NCI-H2029 treated with DMSO at 0.1 percent for 48 hours (cell line): ENCODE measurements around the gene CRHR1.

Experiments used
- DNase-seq: peaks from one replicate; lab custom pipeline; 2025; lab: John Stamatoyannopoulos, UW

The CRHR1 gene

DNA sequence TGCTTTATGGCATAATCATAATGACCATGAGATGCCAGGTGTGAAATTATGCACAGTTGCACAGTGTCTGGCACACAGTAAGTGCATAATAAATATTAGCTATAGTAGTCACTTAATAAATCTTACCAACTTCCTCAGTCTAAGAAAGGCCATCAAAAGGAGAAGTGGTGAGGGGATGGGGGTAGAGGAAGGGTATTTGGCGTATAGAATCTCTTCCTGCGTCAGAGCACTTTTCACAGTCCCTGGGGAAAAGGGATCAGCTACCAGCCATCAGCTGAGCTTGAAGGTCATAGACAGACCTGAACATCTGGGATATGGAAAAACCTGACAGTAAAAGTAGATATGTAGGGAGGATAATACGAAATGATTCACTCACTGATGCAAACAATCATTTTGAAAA, 5.8 kb downstream of the CRHR1 start:
- DNase-seq: no peak

DNA sequence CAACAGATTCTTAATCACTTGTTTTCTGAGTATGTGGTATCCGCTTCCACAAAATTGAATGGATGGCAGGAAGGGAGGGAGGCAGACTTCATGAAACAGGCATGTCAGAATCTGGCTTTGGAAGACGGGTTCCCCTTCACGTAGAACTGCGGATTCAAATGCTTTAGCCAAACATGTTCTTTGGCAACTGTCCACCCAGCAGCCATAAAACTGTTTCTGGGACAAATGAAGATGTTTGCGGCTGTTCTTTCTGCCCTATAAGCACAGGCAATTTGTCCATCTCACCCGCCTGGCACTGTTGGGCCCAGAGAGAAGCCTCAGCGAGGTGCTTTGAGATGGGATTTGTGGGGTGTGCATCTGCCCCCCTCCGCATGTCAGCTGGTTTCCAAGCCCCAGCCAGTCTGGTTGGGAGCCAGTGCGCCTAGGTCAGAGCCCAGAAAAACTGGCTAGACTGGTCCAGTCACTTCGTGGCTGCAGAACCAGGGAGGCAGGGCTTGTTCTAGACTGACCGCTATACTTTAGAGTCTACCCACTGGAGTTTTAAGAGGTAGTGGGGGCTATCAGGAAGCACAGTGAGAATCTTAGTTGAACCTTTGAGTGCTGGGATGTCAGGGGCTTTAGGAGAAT, 6.3 kb downstream of the CRHR1 start:
- DNase-seq: no peak

DNA sequence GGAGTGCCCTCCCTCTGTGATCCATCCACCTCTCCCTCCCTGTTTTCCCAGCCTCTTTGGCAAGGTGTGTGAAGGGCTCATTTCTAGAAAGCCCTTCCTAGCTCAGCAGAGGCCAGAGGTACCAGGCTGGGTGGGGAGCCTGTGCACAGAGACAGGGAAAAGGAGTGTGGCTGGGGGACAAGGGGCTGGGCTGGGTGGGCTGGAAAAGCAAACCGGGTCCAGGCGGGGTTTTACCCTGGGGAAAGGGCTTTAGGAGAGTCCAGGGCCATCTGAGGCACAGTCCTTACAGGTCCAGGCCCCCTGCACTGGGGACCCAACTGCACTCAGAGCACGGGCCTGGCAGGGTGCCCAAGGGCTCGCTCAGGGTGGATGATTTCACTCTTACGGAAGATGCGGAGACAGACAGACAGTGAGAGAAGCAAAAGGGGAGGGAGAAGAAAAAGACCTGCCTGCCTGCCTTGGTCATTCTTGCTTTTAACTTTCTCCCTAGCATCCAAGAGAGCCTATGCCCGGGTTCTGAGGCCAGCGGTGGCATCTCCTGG, 7.0 kb downstream of the CRHR1 start:
- DNase-seq: no peak

DNA sequence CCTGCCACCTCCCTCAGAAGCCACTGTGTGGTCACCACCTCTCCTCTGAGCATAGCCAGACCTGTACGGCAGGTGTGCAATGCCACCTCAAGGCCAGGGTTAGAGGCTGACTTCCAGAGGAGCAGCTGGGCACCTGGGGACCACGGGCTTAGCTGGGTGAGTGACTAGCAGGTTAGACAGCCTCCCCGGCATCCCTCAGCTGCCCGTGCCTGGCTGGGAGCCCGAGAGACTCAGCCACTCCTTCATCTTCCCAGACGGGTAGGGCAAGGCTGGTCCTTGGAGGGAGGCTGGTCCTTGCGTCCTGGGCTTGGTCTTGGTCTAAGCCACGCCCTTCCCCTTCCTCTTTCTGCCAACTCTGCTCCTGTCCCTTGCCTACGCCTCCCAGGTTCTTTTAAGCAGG, 7.8 kb downstream of the CRHR1 start:
- no peak for DNase-seq

DNA sequence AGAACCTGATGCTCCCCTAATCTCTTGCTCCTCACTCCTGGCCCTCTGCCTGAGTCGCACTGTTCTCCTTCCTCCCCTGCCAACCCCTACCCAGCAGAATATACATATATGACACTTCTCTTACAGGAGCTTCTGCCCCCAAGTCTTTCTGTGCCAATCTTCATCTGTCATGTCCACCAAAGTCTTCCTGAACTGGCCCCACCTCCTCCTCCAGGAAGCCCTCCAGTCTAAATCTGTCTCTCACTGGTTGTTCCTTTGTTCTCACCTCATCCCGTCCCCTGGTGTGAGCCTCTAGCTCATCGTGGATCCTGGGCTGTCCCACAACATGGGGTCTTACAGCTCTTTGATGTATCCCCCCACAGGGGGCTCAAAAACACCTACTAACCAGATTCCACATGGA, 8.3 kb downstream of the CRHR1 start:
- DNase-seq: no peak

DNA sequence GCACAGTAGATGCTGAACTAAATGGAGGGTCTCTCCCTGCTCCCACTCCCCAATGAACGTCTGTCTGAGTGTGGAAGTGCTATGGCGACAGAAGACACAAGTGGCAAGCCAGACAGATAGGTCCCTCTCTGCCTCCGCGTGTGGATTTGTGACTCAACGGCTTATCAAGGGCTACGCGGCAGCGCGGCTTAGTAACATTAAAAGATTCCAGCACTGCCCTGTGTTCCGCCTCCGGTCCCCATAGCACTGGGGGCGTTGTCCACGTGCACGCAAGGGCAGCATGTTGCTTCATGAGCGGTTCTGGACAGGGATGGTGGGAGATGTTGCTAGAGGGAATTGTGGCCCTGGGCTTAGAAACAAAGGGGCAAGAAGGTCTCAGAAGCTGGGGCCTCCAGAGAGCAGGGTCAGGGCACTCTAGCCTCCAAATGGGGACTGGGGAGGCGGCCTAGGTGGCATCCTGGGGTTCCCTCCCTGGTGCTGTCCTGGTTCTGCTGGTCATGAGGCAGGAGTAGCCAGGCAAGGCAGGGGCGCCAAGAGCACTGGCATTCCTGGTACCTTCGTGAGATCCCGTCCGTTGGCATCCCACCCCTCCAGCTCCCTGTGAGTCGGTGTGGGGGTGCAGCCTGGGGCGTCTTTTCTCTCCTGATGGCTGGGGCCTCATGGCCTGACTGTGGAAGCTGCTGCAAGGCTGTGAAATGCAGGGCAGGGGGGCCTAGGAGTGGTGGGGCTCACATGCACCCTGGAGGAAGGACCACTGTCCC, 9.1 kb downstream of the CRHR1 start:
- no peak for DNase-seq

DNA sequence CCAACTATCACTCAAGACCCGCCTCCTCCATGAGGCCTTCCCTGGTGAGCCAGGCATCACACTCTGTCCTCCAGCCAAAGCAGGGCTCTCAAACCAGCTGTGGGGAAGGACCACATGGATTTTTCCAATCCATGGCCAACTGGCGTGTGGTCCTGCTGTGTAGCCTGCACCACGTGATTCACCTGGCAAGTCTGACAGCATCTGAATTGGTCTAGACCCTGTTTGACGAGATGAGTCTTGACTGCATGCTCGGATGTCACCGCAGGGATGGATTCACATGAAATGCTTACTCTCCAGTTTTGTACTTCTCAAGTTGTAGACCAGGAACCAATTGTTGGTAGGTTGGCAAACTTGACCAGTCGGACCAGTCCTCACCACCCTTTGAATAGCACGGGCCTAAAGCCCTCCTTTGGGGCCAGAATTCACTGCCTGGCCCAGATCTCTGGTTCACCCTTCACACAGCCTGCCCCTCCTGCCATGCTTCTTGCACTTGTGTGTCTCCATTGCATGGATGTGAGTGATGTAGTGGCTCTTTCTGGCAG, 9.9 kb downstream of the CRHR1 start:
- DNase-seq: no peak

DNA sequence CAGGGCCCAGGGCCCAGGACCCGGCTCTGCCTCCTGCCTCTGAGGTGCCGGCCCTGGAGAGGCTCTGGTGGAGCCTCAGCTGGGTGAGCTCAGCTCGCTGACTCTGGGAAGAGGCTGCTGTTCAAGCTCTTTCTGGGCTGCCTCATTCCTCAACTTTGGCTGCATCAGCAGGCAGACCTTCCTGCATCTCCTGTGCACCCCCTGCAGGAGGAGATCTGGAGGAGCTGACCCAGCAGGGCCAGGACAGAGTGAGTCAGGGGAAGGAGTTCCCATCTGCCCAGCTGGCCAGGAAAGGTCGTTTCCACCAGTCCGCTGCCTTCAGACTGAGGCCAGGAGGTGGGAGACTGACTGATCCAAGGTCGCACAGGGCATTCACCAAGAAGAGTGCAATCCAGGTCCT, 10.7 kb downstream of the CRHR1 start:
- no peak for DNase-seq

DNA sequence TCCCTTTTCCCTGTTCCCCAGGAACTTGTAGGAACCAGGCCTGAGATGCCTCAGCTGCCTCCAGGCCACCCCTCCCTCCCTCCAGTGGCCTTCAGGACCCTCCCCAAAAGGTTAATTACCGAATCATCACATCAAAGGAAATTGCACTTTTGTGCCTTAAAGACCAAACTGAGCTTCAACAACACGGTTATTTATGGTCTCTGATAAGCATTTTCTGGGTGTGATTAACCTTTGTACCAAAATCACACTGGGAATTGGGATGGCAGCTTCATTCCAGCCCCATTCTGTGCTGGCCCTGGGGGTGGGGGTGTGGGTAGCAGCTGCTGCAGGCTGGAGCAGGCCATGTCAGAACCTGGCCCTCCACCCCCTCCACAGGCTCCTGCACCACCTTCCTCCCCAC, 16.7 kb downstream of the CRHR1 start:
- no peak for DNase-seq

DNA sequence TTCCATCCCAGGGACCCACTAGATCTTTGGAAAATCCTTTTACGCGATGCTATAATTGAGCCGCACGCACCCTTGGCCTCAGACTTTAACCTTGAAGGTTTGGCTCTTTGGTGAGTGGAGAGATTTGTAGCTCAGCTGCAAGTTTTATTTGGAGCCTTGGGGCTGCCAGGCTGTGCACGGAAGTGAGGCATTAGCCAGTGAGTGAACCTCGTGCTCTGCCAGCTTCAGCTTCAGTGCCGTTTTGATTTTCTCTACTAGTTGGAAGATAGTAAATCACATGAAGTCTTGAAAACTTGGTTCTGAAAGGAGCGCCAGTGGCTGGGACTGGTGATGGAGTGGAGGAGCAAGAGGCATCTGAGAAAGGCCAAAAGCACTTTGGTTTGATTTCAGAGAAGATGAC, 17.3 kb downstream of the CRHR1 start:
- no peak for DNase-seq

DNA sequence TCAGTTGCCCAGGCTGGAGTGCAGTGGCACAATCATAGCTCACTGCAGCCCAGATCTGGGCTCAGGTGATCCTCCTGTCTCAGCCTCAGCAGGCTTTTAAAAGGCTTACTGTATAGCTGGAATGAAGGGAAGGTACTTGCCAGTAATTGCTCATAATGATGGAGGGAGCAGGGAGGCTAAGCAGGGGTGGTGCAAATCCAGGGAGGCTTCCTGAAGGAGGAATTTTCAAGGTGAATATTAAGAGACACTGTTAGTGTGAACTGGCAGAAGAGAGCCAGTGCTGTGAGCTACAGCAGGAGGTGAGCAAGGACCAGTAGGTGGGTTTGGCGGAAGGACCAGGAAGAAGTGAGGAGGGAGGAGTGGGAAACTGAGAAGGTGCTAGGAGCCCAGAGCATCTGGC, 24.7 kb downstream of the CRHR1 start:
- DNase-seq: no peak

DNA sequence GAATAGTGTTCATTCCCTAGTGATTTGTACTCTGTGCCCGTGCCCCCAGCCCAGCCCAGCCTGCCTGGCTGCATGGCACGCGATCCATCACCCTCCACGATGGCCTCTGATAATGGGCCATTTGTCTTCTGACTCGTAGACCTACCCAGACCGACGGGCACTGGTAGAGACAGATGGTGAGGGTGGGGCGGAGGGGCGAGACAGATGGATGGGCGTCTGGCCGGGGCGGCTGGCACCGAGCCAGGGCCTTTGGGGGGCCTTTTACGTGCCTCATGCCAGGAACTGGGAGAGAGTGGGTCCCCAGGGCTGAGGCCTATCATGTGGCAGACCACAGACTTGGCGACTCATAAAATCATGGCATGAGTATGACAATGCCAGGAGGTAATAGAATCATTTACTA, 25.4 kb downstream of the CRHR1 start:
- DNase-seq: no peak

DNA sequence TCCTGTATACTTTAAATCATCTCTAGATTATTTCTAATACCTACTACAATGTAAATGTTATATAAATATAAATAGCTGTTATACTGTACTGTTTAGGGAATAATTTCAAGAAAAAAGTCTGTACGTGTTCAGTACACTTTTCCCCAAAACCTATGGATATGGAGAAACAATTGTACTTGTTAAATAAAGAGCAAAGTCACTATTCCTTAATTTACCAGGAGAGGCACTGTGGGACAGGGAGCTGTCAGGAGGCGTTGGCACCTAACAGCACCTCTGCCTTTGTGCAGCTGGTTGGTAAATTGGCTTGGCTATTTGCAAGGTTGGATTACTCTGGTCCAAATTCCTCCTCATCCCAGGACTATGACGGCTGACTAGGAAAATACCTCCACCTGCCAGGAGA, 28.0 kb downstream of the CRHR1 start:
- DNase-seq: no peak

DNA sequence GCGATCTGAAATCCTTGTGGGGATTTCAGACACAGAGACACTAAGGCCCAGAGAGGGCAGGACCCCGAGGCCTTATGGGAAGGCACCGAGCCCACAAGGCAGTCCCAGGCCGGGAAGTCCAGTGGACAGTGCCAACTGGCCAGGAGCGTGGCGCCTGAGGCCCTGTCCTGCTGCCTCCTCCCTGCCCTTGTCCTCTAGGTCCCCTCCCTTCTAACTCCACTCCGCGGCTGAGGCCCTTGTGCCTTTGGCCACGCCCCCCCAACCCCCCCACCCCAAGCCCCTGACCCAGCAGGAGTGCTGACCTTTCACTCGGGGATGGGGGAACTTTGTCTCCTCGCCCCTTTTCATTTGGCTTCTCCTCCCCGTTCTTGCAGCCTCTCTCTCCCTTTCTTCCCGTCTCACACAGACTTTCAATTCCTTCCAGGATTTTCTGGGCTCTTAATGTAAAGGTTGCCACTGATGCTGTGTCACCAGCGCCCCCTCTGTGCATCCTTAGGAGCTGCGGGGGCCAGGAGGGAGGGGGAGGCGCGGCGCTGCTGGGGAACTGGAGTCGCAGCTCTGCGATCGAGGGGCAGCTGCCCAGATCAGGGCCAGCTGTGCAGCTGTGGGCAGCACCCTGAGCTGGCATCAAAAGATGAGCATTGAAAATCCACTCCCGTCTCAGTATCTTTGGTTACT, 29.1 kb downstream of the CRHR1 start:
- DNase-seq: no peak

DNA sequence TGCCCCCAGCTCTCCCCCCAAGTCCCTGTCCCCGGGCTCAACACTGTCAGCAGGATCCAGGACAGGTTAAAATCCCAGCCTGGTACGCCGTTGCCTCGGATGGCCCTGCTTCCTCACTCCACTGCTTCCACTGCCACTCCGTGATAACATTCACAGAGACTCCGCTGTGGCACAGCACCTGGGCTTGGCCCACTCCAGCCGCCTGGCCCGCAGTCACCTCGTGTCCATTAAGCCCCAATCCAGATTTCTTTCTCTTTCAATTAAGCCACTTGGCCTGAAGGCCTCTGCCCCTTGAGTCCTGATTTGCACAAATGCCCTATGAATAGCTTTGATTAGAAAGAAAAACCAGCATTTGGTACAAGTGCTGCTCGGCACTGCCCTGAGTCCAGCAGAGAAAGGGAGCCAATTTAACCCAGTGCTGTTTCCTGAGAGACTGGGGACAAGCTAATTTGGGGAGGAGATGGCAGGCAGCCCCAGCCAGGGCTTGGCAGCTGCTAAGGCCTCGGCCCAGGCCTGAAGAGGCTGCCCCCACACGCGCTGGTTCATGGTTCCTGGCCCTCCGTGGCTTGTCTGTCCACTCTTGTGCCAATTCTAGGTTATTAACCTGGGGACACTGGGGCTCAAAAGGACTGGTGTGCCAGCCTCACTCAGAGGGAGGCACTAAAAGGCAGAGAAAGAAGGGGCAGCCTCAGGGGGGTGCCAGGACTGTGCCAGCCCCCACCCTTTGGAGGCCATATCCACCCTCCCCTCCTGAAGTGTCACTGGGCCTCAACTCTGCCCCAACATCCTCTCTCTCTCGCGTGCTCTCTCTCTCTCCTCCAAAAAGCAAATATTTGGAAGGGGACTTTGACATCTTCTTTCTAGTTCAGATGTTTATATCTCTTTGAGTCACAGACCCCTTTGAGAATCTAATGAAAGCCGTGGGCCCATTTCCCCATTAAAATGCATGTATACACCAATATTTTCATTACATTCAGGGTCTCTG, 30.8 kb downstream of the CRHR1 start:
- DNase-seq: no peak

DNA sequence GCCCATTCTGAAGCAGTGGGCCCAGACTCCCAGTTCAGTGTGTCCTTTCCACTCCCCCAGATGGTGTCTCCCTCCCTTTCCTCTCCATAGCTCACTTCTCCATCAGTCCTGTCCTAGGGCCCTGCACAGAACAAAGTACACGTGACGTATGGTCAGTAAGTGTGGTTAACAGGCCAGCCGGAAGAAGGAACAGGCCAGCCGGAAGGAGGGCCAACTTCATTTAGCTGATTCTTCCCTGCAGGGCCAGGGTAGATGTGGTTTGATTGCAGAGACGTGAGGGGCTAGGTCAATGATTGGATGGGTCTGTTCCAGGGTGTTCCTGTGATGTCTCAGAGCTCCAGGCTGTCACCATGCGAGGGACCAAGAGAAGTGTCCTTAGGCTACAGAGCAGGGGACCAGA, 31.6 kb downstream of the CRHR1 start:
- no peak for DNase-seq

DNA sequence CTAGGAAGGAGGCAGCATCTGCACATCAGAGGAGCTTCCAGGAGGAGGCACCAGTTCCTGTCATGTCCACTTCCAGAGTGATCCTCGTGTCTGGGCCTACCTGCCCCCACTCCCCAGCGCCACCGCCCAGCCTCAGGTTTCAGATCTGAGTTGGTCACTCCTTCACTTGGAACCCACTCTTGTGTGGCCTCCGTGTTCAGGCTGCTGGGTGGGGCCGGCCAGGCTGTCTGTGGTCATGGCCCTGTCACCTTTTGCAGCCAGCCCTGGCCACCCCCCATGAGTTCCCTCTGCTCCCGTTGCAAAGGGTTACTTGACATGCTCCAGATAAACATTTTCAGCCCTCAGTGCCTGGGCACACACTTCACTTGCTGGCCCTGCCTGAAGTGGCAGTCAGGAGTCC, 33.9 kb downstream of the CRHR1 start:
- no peak for DNase-seq

DNA sequence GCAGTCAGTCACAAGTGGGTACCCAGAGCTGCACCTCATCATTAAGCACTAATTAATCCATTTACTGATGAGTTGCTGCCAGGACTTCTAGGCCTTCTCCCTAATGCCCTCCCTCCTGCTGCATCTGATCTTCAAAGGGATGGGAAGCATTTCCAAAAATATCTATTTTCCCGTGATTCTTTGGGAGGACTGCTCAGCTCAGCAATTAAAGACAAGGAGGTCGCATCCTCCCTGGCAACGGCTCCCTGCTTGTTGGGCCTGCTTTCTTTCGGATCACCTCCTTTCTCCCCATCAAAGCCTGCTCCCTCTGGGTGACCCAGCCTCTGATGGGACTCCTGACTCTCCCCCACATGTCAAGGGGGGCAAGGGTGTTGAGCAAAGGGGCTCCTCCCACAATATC, 34.6 kb downstream of the CRHR1 start:
- no peak for DNase-seq

DNA sequence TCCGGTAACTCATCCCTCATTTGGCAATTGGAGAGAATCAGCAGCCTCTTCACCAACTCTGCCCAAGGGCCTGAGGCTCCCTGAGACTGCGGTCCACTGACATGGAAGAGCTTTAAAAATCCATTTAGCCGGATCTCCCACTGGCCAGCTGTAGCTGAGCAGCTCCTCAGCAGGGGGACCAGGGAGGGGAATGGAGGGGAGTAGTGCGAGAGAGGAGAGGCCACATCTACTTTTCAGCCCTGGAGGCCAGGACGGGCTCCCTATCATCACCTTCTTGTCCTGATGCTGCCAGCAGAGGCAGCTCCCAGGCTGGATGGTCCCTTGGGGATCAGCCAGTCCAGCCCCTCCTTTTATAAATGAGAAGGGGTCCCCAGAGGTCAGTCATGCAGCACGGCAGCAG, 35.5 kb downstream of the CRHR1 start:
- no peak for DNase-seq

DNA sequence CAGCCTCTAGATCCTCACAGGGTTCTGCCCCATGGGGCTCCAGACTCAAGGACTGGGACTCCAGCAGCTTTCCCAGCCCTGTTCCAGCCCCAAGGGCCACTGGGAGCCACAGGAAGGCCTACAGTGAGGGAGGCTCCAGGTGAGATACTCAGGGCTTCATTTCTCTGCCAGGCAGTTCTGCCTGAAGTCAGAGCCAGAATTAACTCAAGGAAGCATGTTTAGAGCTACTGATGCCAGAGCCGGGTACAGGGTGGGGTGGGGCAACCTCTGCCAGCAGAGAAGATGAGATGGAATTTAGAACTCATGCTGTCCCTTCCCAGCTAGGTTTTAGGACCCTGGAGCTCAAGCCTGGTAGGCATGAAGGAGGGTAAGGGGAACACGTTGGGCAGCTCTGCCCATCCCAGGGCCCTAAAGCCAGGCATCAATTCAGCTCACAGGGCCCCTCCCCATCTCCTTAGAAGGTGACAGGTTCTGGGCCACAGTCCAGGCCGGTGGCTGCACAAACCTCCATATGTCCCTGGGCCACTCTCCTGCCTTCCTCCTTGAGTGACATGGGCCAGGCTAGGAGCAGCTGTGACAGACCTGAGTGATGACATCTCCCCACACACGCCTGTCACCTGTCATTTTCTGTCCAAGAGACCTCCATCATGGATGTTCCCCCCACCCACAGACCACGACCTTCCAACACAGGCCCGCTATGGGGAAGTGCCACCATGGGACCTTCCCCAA, 36.1 kb downstream of the CRHR1 start:
- DNase-seq: no peak

DNA sequence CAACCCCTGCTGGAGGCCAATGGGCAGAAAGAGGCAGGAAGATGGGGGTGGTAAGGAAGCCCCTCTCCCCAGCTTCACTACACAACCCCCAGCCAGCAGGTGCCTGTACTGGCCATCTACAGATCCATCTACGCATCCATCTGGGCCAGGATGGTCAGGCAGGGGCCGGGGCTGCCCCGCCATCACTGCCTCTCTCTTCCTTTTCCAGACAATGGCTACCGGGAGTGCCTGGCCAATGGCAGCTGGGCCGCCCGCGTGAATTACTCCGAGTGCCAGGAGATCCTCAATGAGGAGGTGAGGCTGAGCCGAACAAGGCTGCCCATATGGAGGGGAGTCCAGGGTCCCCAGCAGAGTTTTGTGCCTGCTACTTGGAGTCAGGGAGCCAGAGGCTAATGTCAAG, 37.0 kb downstream of the CRHR1 start:
- DNase-seq: no peak
